H1 (cell line): ENCODE data around the gene NAA38. TPM values are rescaled to one million over a fixed set of nuclear protein-coding genes. Genes with fewer than 3 reads are reported as not detected.

ENCODE experiments used
- CTCF ChIA-PET: fragments of 300-600 bp; sonication (Branson Sonifier 250); formaldehyde crosslinking; loops from one replicate; lab custom pipeline; 2021; ENCODE audit not compliant: partially characterized antibody; lab: Charles Lee
- POLR2A ChIA-PET: fragments of 300-600 bp; sonication (Branson Sonifier 250); formaldehyde crosslinking; loops from one replicate; lab custom pipeline; 2021; ENCODE audit warnings: inconsistent platforms; ENCODE audit not compliant: partially characterized antibody; lab: Charles Lee
- DNase-seq, 2 experiments: peaks; one replicate each; pipeline versions ENCODE4 v3.0.0 to v3.0.0-alpha.2; 2010 to 2022; ENCODE audit warnings: low spot score in 2 of 2, low read depth in 1 of 2, mixed read lengths in 1 of 2
- FAIRE-seq: peaks from 2 replicates; lab custom pipeline; 2011; peaks lifted over from hg19 to GRCh38; lab: Jason Lieb, UNC
- H2AFZ ChIP-seq: 2 replicates; pipeline ENCODE4 v1.8.1; 2012; ENCODE audit warnings: low read length, inconsistent platforms
- H2AK5ac ChIP-seq: 2 replicates; pipeline ENCODE4 v1.6.1; 2013; ENCODE audit warnings: low read depth, low read length
- H2BK120ac ChIP-seq: replicated peaks from 2 replicates; pipeline ENCODE3; 2013; ENCODE audit warnings: low read depth, low read length, inconsistent platforms
- H2BK12ac ChIP-seq: 2 replicates; pipeline ENCODE4 v1.6.1; 2013; ENCODE audit warnings: low read depth, low read length
- H2BK15ac ChIP-seq: 2 replicates; pipeline ENCODE4 v1.6.1; 2013; ENCODE audit warnings: low read length
- H2BK20ac ChIP-seq: 2 replicates; pipeline ENCODE4 v1.6.1; 2013; ENCODE audit warnings: low read length
- H2BK5ac ChIP-seq: 2 replicates; pipeline ENCODE4 v1.6.1; 2013; ENCODE audit warnings: low read depth, low read length
- H3K14ac ChIP-seq: 2 replicates; pipeline ENCODE4 v1.6.1; 2013; ENCODE audit warnings: inconsistent platforms; ENCODE audit not compliant: insufficient read length
- H3K18ac ChIP-seq: 2 replicates; pipeline ENCODE4 v1.6.1; 2013; ENCODE audit warnings: low read length; ENCODE audit errors: extremely low read depth
- H3K23ac ChIP-seq: 2 replicates; pipeline ENCODE4 v1.6.1; 2013; ENCODE audit warnings: inconsistent platforms; ENCODE audit not compliant: insufficient read length
- H3K23me2 ChIP-seq: 2 replicates; pipeline ENCODE4 v1.6.1; 2013; ENCODE audit warnings: low read depth, low read length
- H3K27ac ChIP-seq: 2 replicates; pipeline ENCODE4 v1.6.1; 2011; ENCODE audit warnings: low read depth, low read length, inconsistent platforms
- H3K27me3 ChIP-seq, 4 experiments: replicated peaks in 1 of 4; 1 replicate in 1 of 4; 2 replicates in 3 of 4; pipeline versions ENCODE4 v1.6.1 to v1.8.1; 2011 to 2013; ENCODE audit warnings: low read length in 3 of 4, mild to moderate bottlenecking in 3 of 4, inconsistent platforms in 2 of 4, mixed read lengths in 2 of 4, moderate library complexity in 1 of 4; ENCODE audit not compliant: control insufficient read depth in 3 of 4, insufficient read depth in 3 of 4; ENCODE audit errors: extremely low read depth in 1 of 4
- H3K36me3 ChIP-seq, 4 experiments: 2 replicates each; pipeline versions ENCODE4 v1.6.1 to v1.8.1; 2011 to 2013; ENCODE audit warnings: mild to moderate bottlenecking in 4 of 4, low read length in 3 of 4, moderate library complexity in 2 of 4, control low read depth in 1 of 4, inconsistent platforms in 1 of 4; ENCODE audit not compliant: insufficient read depth in 4 of 4, control insufficient read depth in 2 of 4
- H3K4ac ChIP-seq: replicated peaks from 2 replicates; pipeline ENCODE3; 2013; ENCODE audit warnings: low read length, low read depth, mixed read lengths, inconsistent platforms; ENCODE audit not compliant: insufficient read length
- H3K4me1 ChIP-seq, 4 experiments: replicated peaks in 1 of 4; 1 replicate in 1 of 4; 2 replicates in 3 of 4; pipeline versions ENCODE4 v1.6.1 to v1.8.1; 2011 to 2013; ENCODE audit warnings: low read length in 3 of 4, inconsistent platforms in 2 of 4, mixed read lengths in 1 of 4; ENCODE audit not compliant: insufficient read depth in 4 of 4, control insufficient read depth in 3 of 4
- H3K4me2 ChIP-seq, 2 experiments: 2 replicates each; pipeline versions ENCODE4 v1.6.1 to v1.8.1; 2011 to 2013; ENCODE audit warnings: low read depth in 2 of 2, low read length in 2 of 2, control low read depth in 1 of 2, inconsistent platforms in 1 of 2, mild to moderate bottlenecking in 1 of 2; ENCODE audit not compliant: insufficient read depth in 1 of 2
- H3K4me3 ChIP-seq, 4 experiments: fragments of 200-600, 300-600 bp in 1 of 4; sonication (generic), shearing (Covaris generic), sonication (Bioruptor Twin) in 1 of 4; 2 replicates each; pipeline versions ENCODE4 v1.5.1 to v1.8.1; 2011 to 2016; ENCODE audit warnings: low read length in 4 of 4, low read depth in 3 of 4, control low read depth in 2 of 4, inconsistent platforms in 2 of 4, mild to moderate bottlenecking in 2 of 4, mixed read lengths in 1 of 4, moderate library complexity in 1 of 4; ENCODE audit not compliant: insufficient read depth in 2 of 4; ENCODE audit errors: extremely low read depth in 1 of 4
- H3K56ac ChIP-seq: replicated peaks from 2 replicates; pipeline ENCODE3; 2013; ENCODE audit warnings: low read depth, mild to moderate bottlenecking, mixed read lengths, low read length, inconsistent platforms; ENCODE audit not compliant: insufficient read length
- H3K79me1 ChIP-seq: 2 replicates; pipeline ENCODE4 v1.6.1; 2013; ENCODE audit warnings: low read depth, low read length, control low read depth
- H3K79me2 ChIP-seq, 2 experiments: 2 replicates each; pipeline versions ENCODE4 v1.6.1 to v1.8.1; 2012 to 2013; ENCODE audit warnings: low read length in 2 of 2, mild to moderate bottlenecking in 2 of 2, inconsistent platforms in 1 of 2; ENCODE audit not compliant: insufficient read depth in 2 of 2, control insufficient read depth in 1 of 2
- H3K9ac ChIP-seq, 4 experiments: replicated peaks in 1 of 4; 1 replicate in 1 of 4; 2 replicates in 3 of 4; pipeline versions ENCODE4 v1.6.1 to v1.8.1; 2011 to 2013; ENCODE audit warnings: low read depth in 3 of 4, low read length in 3 of 4, control low read depth in 2 of 4, mild to moderate bottlenecking in 2 of 4, moderate library complexity in 2 of 4, inconsistent platforms in 1 of 4; ENCODE audit errors: extremely low read depth in 1 of 4
- H3K9me3 ChIP-seq, 2 experiments: 2 replicates each; pipeline versions ENCODE4 v1.6.1 to v1.8.1; 2012 to 2013; ENCODE audit warnings: mild to moderate bottlenecking in 2 of 2, moderate library complexity in 2 of 2, control low read depth in 1 of 2, inconsistent platforms in 1 of 2, low read depth in 1 of 2, low read length in 1 of 2, mixed read lengths in 1 of 2; ENCODE audit not compliant: insufficient read depth in 2 of 2
- H4K20me1 ChIP-seq, 2 experiments: replicated peaks in 1 of 2; 2 replicates each; pipeline versions ENCODE3 to v1.8.1; 2011 to 2013; ENCODE audit warnings: inconsistent platforms in 2 of 2, low read length in 2 of 2, mild to moderate bottlenecking in 1 of 2; ENCODE audit not compliant: insufficient read depth in 2 of 2, control insufficient read depth in 1 of 2
- H4K5ac ChIP-seq: 2 replicates; pipeline ENCODE4 v1.6.1; 2013; ENCODE audit warnings: low read length, low read depth, mixed read lengths, inconsistent platforms; ENCODE audit not compliant: insufficient read length
- H4K8ac ChIP-seq: 2 replicates; pipeline ENCODE4 v1.8.0; 2013; ENCODE audit warnings: mild to moderate bottlenecking, moderate library complexity, low read length, inconsistent platforms; ENCODE audit not compliant: insufficient read depth; ENCODE audit errors: extremely low read depth
- H4K91ac ChIP-seq: replicated peaks from 2 replicates; pipeline ENCODE3; 2013; ENCODE audit warnings: low read length, mixed read lengths, inconsistent platforms; ENCODE audit not compliant: insufficient read length
- RFX5 ChIP-seq: IDR thresholded peaks from 2 replicates; pipeline ENCODE4 v1.6.1; 2011; ENCODE audit warnings: low read depth, low read length, improper control_type of control experiment, borderline replicate concordance
- WGBS, 2 experiments: shearing (Covaris generic) in 1 of 2; methylation state at CpG; one replicate each; pipeline versions ENCODE4 v1.1.6 to v1.1.7; 2013 to 2015; ENCODE audit warnings: low lambda C conversion rate in 2 of 2, mixed read lengths in 2 of 2, inconsistent platforms in 1 of 2, low coverage in 1 of 2, missing lambda C conversion rate in 1 of 2; ENCODE audit not compliant: insufficient replicate concordance in 2 of 2, insufficient coverage in 1 of 2, insufficient read length in 1 of 2; ENCODE audit errors: extremely low coverage in 1 of 2, missing lambda C conversion rate in 1 of 2; 5-methylcytosine and 5-hydroxymethylcytosine counted together
- polyA plus RNA-seq, 7 experiments: library from polyadenylated mRNA; depleted of rRNA in 3 of 7; stranded (reverse) in 5 of 7; unstranded in 2 of 7; fragments of >200 nt in 5 of 7; fragments of 200-250 nt in 2 of 7; gene quantifications; 1 replicate in 5 of 7; 2 replicates in 1 of 7; 4 replicates in 1 of 7; pipeline versions ENCODE4 v1.2.1 to v1.2.3, GENCODE V29; 2011 to 2013; ENCODE audit warnings: missing spikeins in 2 of 7, mixed read lengths in 2 of 7
- total RNA-seq: library from RNA; stranded (reverse); fragmentation: NEBNext Ultra II Directional; extraction: Animal tissue kit (Norgen Biotek cat#: 25700); gene quantifications from 2 replicates; pipeline ENCODE4 v1.2.1, GENCODE V29; 2021

NAA38 gene
- total and polyA plus RNA-seq, 2 of the 8 experiments (the other 6 are each of a cell fraction or from before 2014, with no cell fraction given), result 30.2 to 109 TPM

GRCh38 chr17:7893187-7893880 lies 36.0 kb upstream of the NAA38 start:
- Histone ChIP-seq H3K14ac (no peak overlapping the region), H3K9me3 (no peaks in the 10 kb centered on the region; a peak in 1 of 4 replicates), H3K4me1 (peaks cover 6 to 13% (median 9%) of the 10 kb centered on the region in 4 experiments), H3K9ac (no peak overlapping the region), H3K4me3 (no peak overlapping the region), H2AK5ac (no peak overlapping the region), H4K8ac (no peak overlapping the region; the same call in 1 of the 2 replicates), H2BK12ac (no peak overlapping the region), H2BK5ac (no peak overlapping the region), H2BK120ac (no peak overlapping the region), H3K36me3 (peaks cover 0 to 9% (median 2%) of the 10 kb centered on the region in 4 experiments; a peak in 2 of 8 replicates), H3K23ac (no peak overlapping the region), H4K20me1 (no peaks in the 10 kb centered on the region), H3K27me3 (no peaks in the 10 kb centered on the region), H2BK15ac (no peak overlapping the region), H3K79me2 (no peaks in the 10 kb centered on the region), H3K4ac (no peak overlapping the region), H3K56ac (no peak overlapping the region), H3K18ac (no peak overlapping the region), H3K4me2 (no peak overlapping the region), H2BK20ac (no peak overlapping the region), H3K23me2 (no peaks in the 10 kb centered on the region; the same call in 1 of the 2 replicates), H4K91ac (no peak overlapping the region), H4K5ac (no peak overlapping the region), H3K79me1 (no peaks in the 10 kb centered on the region), H2AFZ (no peak overlapping the region), H3K27ac (no peak overlapping the region)
- CTCF ChIA-PET, result no interaction called here
- FAIRE-seq, result no peak
- 79% methylated on average over 10 of the region's 15 CpGs; no CpG with 5 or more reads in 1 of the 2 experiments for WGBS, 2 experiments
- POLR2A ChIA-PET, result no interaction called here
- no peak for DNase-seq
- TF ChIP-seq RFX5, result no peak
